ENCODE measurements around the gene NUBPL.

The NUBPL gene, protein sequence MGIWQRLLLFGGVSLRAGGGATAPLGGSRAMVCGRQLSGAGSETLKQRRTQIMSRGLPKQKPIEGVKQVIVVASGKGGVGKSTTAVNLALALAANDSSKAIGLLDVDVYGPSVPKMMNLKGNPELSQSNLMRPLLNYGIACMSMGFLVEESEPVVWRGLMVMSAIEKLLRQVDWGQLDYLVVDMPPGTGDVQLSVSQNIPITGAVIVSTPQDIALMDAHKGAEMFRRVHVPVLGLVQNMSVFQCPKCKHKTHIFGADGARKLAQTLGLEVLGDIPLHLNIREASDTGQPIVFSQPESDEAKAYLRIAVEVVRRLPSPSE

GRCh38 chr14:31561155-31561846, at the start of gene NUBPL:
Gene NUBPL (plus strand): TSS chr14:31561404. CDS start chr14:31561440, 36 bp downstream.
- peak; percentile 97 for DNase-seq

DNA sequence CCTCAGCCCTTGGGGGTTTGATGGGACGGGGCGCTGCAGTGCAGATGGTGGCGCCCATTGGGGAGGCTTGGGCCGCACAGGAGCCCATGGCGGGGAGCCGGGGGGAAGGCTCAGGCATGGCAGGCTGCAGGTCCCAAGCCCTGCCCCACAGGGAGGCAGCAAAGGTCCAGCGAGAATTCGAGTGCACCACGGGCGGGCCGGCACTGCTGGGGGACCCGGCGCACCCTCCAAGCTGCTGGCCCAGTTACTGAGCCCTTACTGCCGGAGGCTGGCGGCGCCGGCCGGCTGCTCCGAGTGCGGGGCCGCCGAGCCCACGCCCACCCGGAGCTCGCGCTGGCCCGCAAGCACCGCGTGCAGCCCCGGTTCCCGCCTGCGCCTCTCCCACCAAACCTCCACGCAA, 34.1 kb upstream of the NUBPL start:
- no peak for DNase-seq

GRCh38 chr14:31527546-31527945, 33.7 kb upstream of the NUBPL start:
- DNase-seq, result no peak

DNA sequence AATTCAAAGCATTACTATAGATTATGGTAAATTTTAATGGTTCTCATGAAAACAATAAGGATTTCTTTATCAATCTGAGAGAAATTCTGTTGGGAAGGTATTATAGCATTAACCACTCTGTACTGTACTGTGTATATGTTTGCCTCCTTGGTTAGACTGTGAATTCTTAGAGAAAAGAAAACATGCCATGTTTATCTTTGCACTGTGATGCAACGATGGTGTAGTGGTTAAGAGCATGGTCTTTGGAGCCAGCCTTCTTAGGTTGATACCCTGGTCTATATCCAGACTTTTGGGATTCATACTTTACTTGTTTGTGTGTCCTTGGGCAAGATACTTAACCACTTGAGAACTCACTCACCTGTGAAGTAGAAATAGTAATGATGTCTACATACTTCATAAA, 32.2 kb upstream of the NUBPL start:
- no peak for DNase-seq

DNA sequence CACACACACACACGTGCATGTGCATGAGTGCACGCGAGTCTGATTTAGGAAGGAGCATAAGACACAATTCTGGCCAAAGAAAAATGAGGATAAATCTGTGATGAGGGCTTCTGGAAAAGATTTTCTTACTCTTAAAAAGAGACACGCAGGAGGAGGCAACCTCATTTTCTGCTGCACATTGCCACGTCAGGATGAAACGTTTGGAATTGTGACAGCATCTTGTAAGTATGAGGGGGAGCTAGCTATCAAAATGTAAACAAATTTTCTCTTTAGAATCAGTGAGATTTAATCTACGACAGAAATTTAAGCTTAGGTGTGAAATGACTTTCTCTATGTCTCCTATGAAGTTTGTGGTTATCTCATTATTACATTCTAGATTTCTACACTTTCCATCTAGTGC, 31.1 kb upstream of the NUBPL start:
- no peak for DNase-seq

DNA sequence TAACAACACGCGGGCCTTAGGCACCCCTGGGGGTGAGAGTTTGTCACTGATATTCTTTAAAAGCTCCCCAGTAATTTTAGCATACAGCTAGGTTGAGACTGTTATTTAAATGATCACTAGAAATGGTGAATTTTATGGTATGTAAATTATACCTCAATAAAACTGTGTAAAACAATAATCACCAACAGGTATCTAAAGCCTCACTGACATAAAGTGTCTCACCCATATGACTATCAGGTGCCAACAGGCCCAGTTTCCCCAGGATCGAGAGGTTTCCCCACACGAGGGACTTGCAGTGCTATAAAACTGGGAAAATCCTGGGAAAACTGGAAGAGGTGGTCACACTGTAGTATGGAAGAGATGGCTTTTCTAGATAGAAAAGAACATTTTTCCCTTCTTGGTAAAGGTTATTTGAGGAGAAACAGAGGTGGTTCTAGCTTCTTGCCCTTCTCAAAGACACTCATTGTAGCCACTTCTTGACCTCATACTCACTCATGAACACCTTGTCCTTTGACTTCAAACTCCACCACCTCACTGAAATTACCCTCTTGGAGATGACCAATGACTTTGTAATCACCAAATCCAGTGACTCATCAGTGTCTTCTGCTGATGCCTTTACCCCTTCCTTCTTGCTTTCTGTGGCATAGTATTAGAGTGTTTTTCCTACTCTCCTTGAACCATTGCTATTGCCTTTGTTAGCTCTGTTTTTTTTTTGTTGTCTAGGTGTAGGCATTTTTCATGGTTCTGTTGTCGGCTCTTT, 24.8 kb upstream of the NUBPL start:
- DNase-seq, result no peak

GRCh38 chr14:31541702-31542101, 19.5 kb upstream of the NUBPL start:
- DNase-seq, result no peak

GRCh38 chr14:31543969-31544799, 17.0 kb upstream of the NUBPL start:
- no peak for DNase-seq

GRCh38 chr14:31544816-31545215, 16.4 kb upstream of the NUBPL start:
- no peak for DNase-seq

DNA sequence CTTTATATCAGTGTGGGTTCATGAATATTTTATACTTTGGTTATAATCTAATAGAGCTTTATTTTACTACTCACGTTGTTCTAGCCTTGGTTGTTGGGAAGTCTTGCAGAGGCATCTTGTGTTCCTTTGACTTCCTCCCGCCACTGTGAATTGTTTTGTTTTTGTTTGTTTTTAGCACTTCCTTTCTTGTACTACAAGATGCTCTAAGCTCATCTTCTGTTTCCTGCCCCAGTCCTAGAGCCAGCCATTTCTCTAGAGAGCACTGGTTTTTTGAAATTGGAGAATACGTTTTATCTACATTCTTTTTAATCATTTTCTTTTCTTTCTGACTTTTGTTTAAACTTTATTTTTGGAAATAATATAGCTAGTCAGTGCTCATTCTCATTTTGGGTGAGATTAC, 15.9 kb upstream of the NUBPL start:
- DNase-seq, result no peak

- DNase-seq, result no peak
These were observed 11.4 kb upstream of the NUBPL start for GRCh38 chr14:31549817-31550216.

DNA sequence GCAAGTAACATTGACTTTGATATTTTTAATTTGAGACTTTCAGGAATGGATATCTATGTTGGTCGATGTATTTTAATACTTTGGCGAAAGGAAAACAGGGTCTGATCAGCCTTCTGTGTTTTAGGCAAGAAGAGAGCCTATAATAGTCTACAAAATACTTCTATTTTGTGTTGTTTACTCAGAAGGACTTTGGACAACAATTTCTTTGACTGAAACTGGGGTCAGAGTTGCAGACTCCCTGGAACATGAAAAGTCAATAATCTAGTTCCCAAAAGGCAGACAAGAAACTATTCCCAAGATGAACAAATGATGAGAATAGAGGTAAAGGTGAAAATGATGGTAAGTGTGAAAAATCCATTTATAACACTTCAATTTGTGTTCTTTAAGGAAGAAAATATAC, 10.6 kb upstream of the NUBPL start:
- no peak for DNase-seq

DNA sequence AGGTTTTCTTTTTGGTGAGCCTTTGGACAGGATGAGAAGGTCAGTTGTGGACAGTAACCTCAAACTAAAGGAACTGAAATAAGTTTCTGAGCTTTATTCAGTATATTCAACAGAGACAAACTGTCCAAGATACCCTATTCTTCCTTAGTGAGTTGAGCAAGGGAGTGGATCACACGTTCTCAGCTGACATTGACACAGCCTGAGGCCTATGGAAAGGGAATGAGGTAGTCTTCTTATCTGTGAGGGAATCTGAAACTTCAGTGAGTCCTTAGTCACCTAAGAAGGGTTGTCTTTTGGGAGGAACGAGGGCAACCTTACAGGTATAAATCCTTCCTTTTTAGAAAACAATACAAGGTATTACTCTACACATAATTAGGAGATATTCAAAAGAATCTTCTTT, 5.0 kb upstream of the NUBPL start:
- no peak for DNase-seq

DNA sequence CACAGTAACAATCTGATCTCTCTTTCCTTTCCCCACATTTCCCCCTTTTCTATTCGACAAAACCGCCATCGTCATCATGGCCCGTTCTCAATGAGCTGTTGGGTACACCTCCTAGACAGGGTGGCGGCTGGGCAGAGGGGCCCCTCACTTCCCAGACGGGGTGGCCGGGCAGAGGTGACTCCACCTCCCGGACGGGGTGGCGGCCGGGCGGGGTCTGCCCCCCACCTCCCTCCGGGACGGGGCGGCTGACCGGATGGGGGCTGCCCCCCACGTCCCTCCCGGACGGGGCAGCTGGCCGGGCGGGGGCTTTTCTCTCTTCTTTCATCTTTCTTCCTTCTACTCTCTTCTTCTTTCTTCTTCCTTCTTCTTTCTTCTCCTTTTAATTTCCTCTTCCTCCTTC, 1.3 kb upstream of the NUBPL start:
- DNase-seq, result no peak

GRCh38 chr14:31560759-31561154, 447 bp upstream of the NUBPL start:
- DNase-seq, result no peak

DNA sequence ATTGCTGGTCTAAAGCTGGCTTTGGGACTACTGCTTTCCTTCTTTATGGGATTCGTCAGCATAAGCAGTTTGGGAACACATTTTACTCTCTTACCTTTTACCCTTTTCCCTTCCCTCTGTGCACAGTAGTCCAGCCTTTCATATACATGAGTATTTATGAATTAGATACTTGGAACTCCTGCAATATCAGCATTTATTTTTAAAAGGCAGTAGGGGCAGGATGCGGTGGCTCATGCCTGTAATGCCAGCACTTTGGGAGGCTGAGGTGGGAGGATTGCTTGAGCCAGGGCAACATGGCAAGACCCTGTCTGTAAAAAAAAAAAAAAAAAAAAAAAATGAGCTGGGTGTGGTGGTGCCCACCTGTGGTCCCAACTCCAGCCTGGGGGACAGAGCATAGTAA, 3.0 kb downstream of the NUBPL start:
- no peak for DNase-seq

GRCh38 chr14:31566456-31566855, 5.3 kb downstream of the NUBPL start:
- DNase-seq, result no peak

- DNase-seq, result no peak
These were observed 6.5 kb downstream of the NUBPL start for GRCh38 chr14:31567655-31568054.

DNA sequence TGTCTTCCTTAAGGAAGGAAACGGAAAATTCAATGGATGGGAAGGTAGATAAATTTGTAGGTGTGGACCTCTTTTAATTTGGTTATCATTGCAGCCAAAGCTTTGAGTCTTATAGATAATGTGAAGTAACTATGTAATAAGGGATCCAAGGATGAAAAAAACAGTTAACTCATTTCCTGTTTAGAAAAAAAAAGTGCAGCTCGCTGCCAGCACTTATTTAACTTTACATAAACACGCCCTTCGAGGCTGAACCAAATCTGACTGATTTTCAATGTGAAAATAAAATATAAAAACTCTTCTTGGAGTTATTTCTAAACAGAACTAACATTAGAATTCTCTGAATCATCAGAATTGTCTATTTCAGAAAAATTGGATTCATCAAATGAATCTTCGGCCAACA, 7.0 kb downstream of the NUBPL start:
- no peak for DNase-seq

- DNase-seq, result no peak
These were observed 7.5 kb downstream of the NUBPL start for GRCh38 chr14:31568671-31569070.

DNA sequence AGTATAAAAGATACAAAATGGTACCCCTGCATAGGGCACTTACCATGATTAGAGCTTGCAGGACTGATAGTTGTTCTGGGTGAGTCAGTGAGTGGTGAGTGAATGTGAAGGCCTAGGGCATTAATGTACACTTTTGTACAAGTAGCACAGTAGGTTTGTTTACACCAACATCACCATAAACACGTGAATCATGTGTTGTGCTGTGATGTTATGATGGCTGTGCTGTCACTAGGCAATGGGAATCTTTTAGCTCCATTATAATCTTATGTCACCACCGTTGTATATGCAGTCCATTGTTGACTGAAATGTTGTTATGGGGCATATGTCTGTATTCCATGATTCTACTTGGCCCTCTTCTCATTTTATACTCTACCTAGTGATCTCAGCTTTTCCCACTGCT, 11.8 kb downstream of the NUBPL start:
- no peak for DNase-seq

- DNase-seq, result no peak
These were observed 15.7 kb downstream of the NUBPL start for GRCh38 chr14:31576949-31577348.

DNA sequence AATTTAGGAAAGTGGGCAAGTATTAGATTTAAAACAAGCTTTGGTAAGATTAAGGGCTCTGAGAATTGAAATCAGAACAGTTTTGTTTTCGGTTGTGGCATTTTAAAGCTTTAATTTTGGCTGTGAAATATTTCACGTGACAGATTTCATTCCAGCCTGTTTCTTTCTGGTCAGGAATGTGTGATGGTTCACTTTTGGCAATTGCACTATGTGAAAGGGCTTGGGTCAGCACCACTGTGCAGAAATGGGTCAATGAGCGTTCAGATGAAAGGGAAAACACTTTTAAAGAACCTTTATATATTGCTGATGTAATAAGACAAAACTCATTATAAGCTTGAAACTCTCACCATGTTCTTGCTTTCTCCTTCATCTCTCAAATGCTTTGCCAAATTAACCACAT, 17.1 kb downstream of the NUBPL start:
- no peak for DNase-seq

Data from stimulated activated CD4-positive, alpha-beta T cell treated with anti-CD3 and anti-CD28 coated beads, Interleukin-2, amount 100 ng/mL, for 24 hours (primary cell).